Islet of Langerhans (tissue), 1 donor: ENCODE measurements around the gene C1S.

Experiments used
- FAIRE-seq: peaks from one replicate; lab custom pipeline; 2011; peaks lifted over from hg19 to GRCh38; lab: Jason Lieb, UNC

The C1S gene

DNA sequence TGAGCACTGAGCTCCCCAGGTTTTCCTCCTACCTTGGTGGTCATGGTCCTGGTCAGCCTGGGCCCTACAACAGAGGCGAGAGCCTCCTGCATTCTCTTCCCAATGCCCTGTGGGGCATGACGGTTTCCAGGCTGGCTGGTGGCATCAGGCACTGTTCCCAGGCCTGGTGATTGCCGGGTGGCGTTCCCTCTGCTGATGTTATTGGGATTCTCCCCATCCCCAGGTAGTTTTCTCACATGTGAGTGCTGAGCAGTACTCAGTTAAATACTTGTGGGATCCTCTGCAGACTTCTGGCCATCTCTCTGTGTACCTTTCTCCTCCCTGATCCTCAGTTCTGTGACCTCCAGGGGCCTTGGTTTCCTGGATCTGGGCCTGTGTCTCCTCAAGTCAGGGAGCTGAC, 16.0 kb downstream of the C1S start:
- no peak for FAIRE-seq

DNA sequence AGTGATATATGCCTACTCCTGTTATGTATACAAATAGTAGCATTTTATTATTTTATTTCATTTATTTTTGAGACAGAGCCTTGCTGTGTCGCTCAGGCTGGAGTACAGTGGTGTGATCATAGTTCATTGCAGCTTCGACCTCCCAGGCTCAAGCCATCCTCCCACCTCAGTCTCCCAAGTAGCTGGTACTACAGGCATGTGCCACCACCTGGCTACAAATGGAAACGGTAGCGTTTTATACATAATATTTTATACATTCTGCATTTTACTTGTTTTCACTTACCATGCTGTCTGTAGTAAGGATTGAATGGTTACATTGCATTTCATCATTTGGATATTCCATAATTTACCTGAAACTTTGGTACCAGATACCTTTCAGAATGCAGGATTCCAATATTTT, 17.6 kb downstream of the C1S start:
- FAIRE-seq: no peak

GRCh38 chr12:7079826-7080125, 19.3 kb downstream of the C1S start:
- FAIRE-seq: no peak

DNA sequence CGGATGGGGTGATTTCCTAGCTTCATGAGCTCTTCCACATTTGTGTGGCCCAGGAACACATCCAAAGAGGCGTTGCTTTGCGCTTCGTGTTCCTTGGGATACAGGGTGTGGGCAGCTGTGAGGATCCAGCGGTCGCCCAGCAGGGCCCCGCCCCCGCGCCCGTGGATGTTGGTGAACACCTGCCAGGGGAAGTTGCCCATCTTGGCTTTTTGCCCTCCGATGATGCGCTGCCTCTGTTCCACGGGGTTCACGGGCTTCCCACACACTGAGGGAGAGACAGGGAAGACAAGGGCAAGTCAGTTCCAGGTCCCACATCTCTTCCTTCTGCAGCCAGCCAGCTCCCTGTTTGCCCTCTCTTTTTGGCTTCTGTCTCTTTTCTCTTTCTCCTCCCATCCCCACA, 20.5 kb downstream of the C1S start:
- no peak for FAIRE-seq

DNA sequence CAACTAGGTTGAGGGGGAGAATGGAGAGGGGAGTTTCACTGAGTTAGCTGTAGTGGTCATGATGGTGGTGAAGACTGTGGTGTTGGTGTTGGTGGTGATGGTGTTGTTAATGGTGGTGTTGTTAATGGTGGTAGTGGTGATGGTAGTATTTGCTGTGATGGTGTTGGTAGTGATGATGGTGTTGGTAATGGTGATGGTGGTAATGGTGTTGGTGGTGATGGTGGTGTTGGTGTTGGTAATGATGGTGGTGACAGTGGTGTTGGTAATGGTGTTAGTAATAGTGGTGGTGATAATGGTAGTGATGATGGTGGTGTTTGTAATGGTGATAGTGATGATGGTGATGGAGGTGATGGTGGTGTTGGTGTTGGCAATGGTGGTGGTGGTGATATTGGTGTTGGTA, 22.6 kb downstream of the C1S start:
- no peak for FAIRE-seq

DNA sequence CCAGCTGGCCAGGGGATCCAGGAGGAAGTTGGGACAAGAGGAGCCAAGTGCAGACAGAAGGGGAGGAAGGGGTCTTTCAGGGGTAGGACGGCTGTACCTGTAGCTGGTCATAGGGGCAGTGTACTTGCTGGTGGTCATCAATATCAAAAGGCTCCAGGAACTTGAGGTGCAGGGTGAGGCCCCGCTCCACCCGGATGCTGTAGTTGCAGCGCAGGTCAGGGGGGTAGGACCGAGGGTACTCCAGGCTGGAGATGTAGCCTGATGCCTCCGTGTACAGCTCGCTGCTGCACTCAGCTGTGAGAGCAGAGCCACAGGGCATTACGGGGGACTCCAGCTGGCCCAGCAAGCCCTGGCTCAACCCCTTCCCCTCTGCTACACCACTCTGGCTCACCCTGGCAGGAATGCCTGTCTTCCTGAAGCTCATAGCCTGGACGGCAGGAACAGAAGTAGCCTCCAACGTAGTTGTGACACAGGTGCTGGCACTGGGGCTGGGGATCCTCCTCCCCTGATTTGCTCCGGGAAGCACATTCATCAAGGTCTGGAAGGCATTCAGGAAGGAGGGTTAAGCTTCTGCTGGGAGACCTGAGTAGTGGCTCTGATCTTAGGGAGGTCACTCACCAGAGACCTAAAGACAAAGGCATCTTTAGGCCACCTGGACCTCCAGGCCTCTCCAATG, 28.8 kb downstream of the C1S start:
- FAIRE-seq: no peak

DNA sequence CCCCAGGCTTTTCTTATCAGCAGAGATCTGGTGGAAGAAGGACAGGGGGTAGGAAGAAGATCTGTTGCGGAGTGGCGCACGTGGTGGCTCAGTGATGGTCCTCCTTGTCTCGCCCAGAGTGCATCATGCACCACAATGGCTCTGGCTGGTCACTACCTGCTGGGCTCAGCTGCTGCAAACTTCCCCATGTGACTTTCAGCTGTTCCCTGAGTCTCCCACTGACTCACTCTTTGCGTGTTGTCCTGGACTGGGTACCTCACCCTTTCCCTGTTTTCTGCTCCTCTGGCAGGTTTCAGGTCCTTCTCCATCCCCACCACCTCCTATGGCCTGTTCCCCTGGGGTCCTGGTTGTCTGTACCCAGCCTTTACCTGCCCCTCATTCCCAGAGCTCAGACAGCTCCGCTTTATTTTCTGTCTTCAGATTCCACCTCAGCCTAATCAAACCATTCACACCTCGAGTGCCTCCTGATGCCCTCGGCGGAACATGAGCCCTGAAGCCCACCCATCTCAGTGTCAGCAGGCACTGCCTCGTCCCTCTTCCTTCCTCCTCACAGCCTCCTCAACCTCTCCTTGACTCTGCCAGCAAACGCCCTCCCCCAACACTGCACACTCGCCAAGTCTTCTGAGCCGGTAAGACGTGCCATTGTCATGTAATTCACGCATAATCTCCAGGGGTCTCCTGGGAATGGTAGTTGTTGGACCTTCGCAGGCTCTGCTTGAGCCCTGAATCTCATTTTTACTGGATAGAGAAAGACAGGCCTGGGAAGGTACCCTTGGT, 29.9 kb downstream of the C1S start:
- no peak for FAIRE-seq

GRCh38 chr12:7091171-7091570, 30.7 kb downstream of the C1S start:
- no peak for FAIRE-seq

- FAIRE-seq: no peak
These were observed 31.2 kb downstream of the C1S start for GRCh38 chr12:7091660-7092228.

DNA sequence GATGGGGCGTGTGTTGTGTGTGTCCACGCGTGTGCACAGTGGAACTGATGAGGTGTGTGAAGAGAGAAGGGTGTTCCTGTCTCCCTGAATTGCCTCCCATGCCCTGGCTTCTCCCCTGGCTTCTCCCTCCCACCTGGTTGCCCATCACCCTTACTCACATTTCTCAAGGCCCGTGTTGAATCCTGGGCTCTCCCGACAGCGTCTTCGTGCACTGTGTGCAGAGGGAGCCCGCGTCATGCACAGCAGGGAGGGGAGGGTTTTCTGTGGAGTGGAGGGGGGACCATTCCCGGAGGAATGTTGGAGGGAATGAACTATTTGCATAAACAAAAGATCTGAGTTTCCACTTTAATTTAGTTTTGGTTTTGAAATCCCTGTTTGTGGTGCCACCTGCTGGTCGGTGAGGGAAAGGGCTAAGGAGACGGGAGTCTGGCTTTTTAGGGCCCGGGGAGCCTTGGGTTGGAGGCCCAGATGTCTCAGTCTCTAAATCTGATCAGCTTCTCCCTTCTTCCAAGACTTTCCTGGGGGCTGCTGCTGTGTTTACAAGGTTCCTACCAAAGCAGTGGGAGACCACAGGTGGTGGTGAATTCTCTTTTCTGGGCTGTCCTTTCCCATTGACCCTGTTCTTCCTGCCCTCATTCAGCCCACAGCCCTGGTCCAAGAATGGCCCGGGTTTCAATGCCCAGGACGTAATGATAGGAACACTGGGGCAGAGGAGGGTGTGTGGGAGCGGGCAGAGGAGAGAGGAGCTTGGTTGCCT, 31.9 kb downstream of the C1S start, which contains the start of gene C1R:
C1R (minus strand) TSS at position 217 of the 757 bp plus-strand sequence; CDS start at position 160, 57 bp downstream.
- peak; percentile 84 for FAIRE-seq

GRCh38 chr12:7092986-7093460, 32.5 kb downstream of the C1S start:
- FAIRE-seq: no peak

GRCh38 chr12:7093486-7093885, 33.0 kb downstream of the C1S start:
- no peak for FAIRE-seq

GRCh38 chr12:7093892-7094291, 33.4 kb downstream of the C1S start:
- FAIRE-seq: no peak

DNA sequence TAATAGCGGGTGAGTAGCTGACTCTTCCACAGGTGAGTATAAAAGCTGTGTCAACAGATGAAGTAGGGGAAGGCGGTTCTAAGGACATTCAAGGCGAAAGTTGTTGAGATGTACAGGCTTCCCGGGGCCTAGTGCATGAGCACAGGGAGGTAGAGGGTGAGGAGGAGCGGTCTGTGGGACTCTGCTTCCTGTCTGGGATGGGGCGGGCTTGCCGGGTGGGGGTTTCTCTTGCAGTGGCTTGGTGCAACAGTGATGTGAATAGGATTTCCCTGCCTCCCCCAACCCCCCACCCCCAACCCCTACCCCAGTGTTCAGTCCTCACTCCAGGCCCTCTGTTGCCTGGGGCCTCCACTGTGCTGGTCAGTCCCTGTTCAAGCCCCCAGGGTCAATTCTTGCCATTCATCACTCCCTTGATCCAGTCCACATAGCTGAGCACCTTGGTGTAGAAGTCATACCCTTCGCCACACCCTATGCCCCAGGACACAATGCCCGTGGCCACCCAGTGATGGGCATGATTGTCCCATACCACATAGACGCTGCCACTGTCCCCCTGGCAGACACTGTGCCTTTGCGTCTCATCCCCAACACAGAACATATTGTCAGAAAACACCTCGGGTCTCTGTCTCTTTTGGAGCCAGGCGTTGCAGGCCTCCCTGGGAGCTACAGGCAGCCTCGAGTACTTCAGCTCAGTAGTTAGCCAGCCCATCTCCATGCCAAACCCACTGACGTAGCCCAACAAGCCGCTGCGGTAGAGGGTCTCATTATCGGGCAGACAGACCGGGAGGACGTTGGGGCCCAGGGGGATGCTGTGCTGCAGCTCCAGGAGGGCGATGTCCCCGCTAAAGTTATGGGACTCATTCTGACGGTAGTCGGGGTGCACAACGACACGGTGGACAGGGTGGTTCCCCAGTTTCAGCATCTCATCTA, 35.8 kb downstream of the C1S start:
- FAIRE-seq: no peak

DNA sequence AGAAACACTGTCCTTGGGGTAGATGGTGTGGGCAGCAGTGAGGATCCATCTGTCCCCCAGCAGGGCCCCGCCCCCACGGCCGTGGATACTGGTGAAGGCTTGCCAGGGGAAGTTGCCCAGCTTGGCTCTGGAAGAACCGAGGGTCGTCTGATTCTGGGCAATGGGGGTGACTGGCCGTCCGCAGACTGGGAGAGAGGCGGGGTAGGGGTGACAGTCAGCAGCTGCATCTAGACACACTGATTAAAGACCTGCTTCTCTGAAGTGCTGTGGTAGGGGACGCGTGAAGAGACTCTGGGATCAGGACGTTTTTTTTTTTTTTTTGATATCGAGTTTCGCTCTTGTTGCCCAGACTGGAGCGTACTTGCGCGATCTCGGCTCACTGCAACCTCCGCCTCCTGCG, 36.5 kb downstream of the C1S start:
- FAIRE-seq: no peak

- no peak for FAIRE-seq
These were observed 38.9 kb downstream of the C1S start for GRCh38 chr12:7099290-7099996.

DNA sequence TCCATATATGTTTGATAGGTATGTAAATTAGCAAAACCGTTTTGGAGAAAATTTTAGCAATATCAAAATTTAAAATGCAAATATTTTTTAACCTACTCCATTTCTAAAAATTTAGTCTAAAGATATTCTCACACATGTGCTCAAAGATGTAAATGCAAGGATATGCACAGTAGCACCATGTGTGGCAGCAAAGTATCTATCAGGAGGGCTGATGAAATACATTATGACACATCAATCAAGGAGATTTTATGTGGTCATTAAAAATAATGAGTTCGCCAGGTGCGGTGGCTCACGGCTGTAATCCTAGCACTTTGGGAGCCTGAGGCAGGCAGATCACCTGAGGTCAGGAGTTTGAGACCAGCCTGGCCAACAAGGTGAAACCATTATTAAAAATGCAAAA, 39.7 kb downstream of the C1S start:
- FAIRE-seq: no peak

DNA sequence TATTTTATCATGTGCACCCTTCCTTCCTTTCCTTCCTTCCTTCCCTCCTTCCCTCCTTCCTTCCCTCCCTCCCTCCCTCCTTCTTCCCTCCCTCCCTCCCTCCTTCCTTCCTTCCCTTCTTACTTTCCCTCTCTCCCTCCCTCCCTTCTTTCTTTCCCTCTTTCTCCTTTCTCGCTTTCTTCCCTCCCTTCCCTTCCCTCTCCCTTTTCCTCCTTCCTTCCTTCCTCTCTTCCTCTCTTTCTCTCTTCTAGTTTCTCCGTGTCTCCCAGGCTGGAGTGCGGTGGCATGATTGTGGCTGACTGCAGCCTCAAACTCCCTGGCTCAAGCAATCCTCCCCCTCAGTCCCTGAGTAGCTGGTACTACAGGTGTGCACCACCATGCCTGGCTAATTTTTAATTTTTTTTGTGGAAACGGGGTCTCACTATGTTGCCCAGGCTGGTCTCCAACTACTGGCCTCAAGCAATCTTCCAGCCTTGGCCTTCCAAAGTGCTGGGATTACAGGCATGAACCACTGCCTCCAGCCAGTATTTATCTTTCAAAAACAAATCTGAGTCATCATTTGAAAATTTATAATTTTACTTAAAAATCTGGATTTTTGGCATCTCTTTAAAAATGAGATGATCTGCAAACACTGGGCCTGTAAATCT, 40.7 kb downstream of the C1S start:
- no peak for FAIRE-seq

GRCh38 chr12:7101694-7102131, 41.2 kb downstream of the C1S start:
- no peak for FAIRE-seq

- no peak for FAIRE-seq
These were observed 42.1 kb downstream of the C1S start for GRCh38 chr12:7102582-7102981.
